ENCODE results near the gene CACNB4. TPM values are rescaled to one million over a fixed set of nuclear protein-coding genes. Genes with fewer than 3 reads are reported as not detected.

The CACNB4 gene
- total RNA-seq, 1 donor from 2014 or later = 5.1 TPM

DNA sequence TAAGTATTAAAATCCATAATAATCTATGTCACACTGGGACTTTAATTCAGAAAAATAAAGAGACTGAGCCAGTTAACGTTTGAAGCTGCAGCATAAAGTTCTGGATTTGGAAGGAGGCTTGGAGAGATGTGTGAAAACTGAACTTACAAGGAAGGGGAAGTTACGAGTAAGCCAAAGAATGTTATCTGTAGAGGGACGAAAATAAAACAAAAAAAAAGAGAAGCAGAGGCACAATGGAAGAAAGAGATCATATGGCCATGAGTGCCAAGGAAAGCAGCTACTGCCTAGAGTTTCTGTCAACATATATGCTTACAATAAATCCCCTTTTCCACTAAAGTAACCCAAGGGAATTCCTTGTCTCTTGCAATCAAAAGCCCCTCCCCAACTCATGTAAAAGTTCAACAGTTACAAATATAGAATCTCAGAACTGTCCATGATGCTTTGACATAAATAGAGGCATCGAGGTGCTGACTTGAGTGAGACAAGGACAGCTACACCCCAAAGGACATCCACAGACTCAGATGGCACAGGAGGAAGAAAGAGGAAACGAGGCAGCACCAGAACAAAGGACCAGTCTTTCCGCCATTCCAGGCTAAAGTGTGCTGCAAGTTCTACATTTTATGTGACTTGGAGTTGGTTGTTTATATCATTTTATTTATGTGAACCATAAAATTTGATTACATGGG is 254.5 kb downstream of the CACNB4 start:
- Mint-ChIP-seq H3K36me3 (ENCODE audit: unreplicated experiment) (no peaks in the 10 kb centered on the region), H3K9me3 (ENCODE audit: unreplicated experiment) (no peaks in the 10 kb centered on the region)
- DNase-seq = no peak

DNA sequence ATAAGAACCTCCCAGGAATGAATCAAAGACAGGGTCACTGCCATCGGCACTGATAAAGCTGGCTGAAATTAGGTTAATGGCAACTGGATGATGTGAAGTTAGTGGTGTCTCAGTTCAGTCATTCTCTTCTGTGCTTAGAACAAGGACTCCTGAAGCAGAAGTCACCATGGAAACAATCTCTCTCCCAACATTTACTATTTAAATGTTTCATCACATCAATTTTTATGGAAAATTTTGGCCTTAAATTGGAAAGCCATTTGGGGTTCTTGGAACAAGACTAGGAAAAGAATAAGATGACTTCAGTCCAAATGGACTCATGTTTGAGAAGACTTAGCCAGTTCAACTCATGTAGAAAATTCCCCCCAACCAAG is 255.2 kb downstream of the CACNB4 start:
- H3K27me3 Mint-ChIP-seq (ENCODE audit: unreplicated experiment) = no peaks in the 10 kb centered on the region
- TF ChIP-seq, protein P1, sequence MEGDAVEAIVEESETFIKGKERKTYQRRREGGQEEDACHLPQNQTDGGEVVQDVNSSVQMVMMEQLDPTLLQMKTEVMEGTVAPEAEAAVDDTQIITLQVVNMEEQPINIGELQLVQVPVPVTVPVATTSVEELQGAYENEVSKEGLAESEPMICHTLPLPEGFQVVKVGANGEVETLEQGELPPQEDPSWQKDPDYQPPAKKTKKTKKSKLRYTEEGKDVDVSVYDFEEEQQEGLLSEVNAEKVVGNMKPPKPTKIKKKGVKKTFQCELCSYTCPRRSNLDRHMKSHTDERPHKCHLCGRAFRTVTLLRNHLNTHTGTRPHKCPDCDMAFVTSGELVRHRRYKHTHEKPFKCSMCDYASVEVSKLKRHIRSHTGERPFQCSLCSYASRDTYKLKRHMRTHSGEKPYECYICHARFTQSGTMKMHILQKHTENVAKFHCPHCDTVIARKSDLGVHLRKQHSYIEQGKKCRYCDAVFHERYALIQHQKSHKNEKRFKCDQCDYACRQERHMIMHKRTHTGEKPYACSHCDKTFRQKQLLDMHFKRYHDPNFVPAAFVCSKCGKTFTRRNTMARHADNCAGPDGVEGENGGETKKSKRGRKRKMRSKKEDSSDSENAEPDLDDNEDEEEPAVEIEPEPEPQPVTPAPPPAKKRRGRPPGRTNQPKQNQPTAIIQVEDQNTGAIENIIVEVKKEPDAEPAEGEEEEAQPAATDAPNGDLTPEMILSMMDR (IDR thresholded peaks at IDR 0.05; ENCODE audit: partially characterized antibody, unreplicated experiment) = no peak
- no peak overlapping the region for H3K4me3 Mint-ChIP-seq (ENCODE audit: unreplicated experiment)
- no peaks in the 10 kb centered on the region for H3K9me3 Mint-ChIP-seq (ENCODE audit: unreplicated experiment)
- no peak for DNase-seq
- H3K4me1 Mint-ChIP-seq (ENCODE audit: low read depth, unreplicated experiment) = no peaks in the 10 kb centered on the region
- no peak overlapping the region for H3K27ac Mint-ChIP-seq (ENCODE audit: unreplicated experiment)
- H3K36me3 Mint-ChIP-seq (ENCODE audit: unreplicated experiment) = no peaks in the 10 kb centered on the region

More for the DNA sequence above, 254.5 kb downstream of the CACNB4 start:
- H3K4me3 Mint-ChIP-seq (ENCODE audit: unreplicated experiment) = no peak overlapping the region
- H3K4me1 Mint-ChIP-seq (ENCODE audit: low read depth, unreplicated experiment) = no peaks in the 10 kb centered on the region
- TF ChIP-seq, protein P1 (IDR thresholded peaks at IDR 0.05; ENCODE audit: partially characterized antibody, unreplicated experiment) = no peak
- H3K27ac Mint-ChIP-seq (ENCODE audit: unreplicated experiment) = no peak overlapping the region
- no peaks in the 10 kb centered on the region for H3K27me3 Mint-ChIP-seq (ENCODE audit: unreplicated experiment)

DNA sequence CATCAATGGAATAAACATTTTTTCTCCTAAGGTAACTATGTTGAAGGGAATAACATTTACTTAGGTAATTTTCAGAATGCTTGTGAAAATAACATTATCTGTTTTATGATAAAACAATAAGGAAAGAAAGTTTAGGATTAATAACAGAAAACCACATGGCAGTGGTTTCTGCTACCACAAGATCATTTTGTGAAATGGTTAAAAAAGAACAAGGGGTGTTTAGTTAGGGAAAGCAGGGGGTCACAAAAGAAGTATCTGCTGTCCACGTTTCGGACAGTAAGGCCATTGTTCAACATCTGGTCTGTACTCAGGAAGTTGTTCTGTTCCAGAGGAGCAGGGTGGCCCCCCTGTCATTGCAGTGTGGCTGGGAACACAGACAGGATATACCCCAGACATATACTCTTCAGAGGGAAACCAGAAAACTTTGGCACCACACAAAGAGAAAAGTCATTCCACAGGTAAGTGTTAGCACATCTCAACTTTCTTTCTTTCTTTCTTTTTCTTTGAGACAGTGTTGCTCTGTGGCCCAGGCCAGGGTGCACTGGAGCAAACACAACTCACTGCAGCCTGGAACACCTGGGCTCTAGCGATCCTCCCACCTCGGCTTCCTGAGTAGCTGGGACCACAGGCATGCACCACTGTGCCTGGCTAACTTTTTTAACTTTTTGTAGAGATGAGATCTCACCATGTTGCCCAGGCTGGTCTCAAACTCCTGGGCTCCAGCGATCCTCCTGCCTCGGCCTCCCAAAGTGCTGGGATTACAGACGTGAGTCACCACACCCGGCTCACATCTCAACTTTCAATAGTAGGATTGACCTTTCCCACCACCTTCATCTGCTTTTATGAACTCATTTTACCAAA is 255.8 kb downstream of the CACNB4 start:
- DNase-seq = no peak
- H3K36me3 Mint-ChIP-seq (ENCODE audit: unreplicated experiment) = no peaks in the 10 kb centered on the region
- no peaks in the 10 kb centered on the region for H3K9me3 Mint-ChIP-seq (ENCODE audit: unreplicated experiment)
- H3K27ac Mint-ChIP-seq (ENCODE audit: unreplicated experiment) = no peak overlapping the region
- H3K4me3 Mint-ChIP-seq (ENCODE audit: unreplicated experiment) = no peak overlapping the region
- H3K4me1 Mint-ChIP-seq (ENCODE audit: low read depth, unreplicated experiment) = no peaks in the 10 kb centered on the region
- TF ChIP-seq, protein P1 (IDR thresholded peaks at IDR 0.05; ENCODE audit: partially characterized antibody, unreplicated experiment) = no peak
- H3K27me3 Mint-ChIP-seq (ENCODE audit: unreplicated experiment) = no peaks in the 10 kb centered on the region

DNA sequence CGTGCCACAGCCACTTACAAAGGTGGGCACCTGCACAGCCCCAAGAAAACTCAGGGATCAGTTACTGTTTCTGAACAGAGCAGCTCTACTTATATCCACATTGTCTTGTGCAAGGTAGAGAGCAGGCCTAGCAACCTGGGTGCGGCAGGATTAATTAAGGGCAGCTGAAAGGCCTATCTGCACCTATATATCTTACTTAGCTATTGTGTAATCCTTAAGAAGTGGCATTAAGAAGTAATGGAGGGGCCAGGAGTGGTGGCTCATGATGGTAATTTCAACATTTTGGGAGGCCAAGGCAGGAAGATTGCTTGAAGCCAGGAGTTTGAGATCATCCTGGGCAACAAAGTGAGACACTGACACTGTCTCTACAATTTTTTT is 257.8 kb downstream of the CACNB4 start:
- H3K27me3 Mint-ChIP-seq (ENCODE audit: unreplicated experiment) = no peaks in the 10 kb centered on the region
- H3K27ac Mint-ChIP-seq (ENCODE audit: unreplicated experiment) = no peak overlapping the region
- DNase-seq = no peak
- H3K4me1 Mint-ChIP-seq (ENCODE audit: low read depth, unreplicated experiment) = no peaks in the 10 kb centered on the region
- TF ChIP-seq, protein P1 (IDR thresholded peaks at IDR 0.05; ENCODE audit: partially characterized antibody, unreplicated experiment) = no peak
- H3K36me3 Mint-ChIP-seq (ENCODE audit: unreplicated experiment) = no peaks in the 10 kb centered on the region
- H3K9me3 Mint-ChIP-seq (ENCODE audit: unreplicated experiment) = no peaks in the 10 kb centered on the region
- no peak overlapping the region for H3K4me3 Mint-ChIP-seq (ENCODE audit: unreplicated experiment)
